ENCODE results near the gene RAB7B.

The RAB7B gene

GRCh38 chr1:206041640-206042039, 38.4 kb upstream of the RAB7B start:
- no peak for DNase-seq (ENCODE audit: low spot score)
- TF ChIP-seq CTCF (IDR thresholded peaks at IDR 0.05; ENCODE audit: extremely low read depth, missing control alignments), result no peak

GRCh38 chr1:206040328-206040727, 37.1 kb upstream of the RAB7B start:
- no peak for DNase-seq (ENCODE audit: low spot score)
- TF ChIP-seq CTCF (IDR thresholded peaks at IDR 0.05; ENCODE audit: extremely low read depth, missing control alignments), result no peak

- no peak for DNase-seq (ENCODE audit: low spot score)
- TF ChIP-seq CTCF (IDR thresholded peaks at IDR 0.05; ENCODE audit: extremely low read depth, missing control alignments), result no peak
Observed at GRCh38 chr1:206039046-206039973, 36.1 kb upstream of the RAB7B start.

GRCh38 chr1:206037581-206037980, 34.4 kb upstream of the RAB7B start:
- no peak for DNase-seq (ENCODE audit: low spot score)
- no peak for TF ChIP-seq CTCF (IDR thresholded peaks at IDR 0.05; ENCODE audit: extremely low read depth, missing control alignments)

- no peak for TF ChIP-seq CTCF (IDR thresholded peaks at IDR 0.05; ENCODE audit: extremely low read depth, missing control alignments)
Observed at GRCh38 chr1:206036663-206037455, 33.7 kb upstream of the RAB7B start.

GRCh38 chr1:206035027-206035426, 31.8 kb upstream of the RAB7B start:
- no peak for DNase-seq (ENCODE audit: low spot score)
- no peak for TF ChIP-seq CTCF (IDR thresholded peaks at IDR 0.05; ENCODE audit: extremely low read depth, missing control alignments)

More at GRCh38 chr1:206036663-206037455, 33.7 kb upstream of the RAB7B start:
- no peak for DNase-seq (ENCODE audit: low spot score)

All from GM20000 (cell line).